ENCODE data around the gene KICS2.

KICS2 gene

DNA sequence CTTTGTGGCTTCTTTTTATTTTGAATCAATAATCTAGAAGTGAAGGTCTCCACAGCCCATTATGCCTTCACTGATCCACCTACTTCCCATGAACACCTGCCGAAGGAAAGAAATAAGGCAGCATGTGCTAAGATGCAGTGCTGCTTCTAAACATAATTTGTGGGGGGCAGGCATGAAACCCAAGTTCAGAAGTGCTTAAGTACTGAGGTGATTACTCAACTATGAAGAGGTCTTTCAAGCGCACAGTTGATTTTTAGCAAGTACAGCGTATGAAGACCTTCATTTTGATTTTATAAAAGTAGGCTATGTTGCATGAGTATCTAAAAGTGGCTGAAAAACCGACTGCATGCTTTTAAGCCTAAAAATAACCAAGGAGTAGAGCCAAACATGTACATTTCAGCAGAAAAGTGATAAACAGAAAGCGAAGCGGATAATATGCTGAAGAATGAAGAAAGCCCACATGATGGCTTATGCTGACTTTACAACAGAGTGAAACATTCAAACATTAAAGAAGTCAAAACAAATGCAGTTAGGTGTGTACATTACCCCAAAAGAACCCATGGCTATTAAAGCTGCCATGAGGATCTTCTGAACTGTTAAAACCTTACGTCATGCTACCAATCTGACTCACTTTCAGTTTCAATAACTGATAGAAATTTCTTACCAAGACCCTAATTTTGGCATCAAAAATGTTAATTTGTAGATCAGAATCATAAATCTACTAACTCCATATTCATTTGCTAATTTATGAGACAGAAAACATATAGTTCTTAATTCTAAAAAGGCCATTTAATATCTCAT is 29.3 kb downstream of the KICS2 start:
- no peak for TF ChIP-seq NFRKB (IDR thresholded peaks at IDR 0.05)
- no peak for TF ChIP-seq TARDBP (IDR thresholded peaks at IDR 0.05)
- TF ChIP-seq SP1 (IDR thresholded peaks at IDR 0.05): no peak
- no peak for TF ChIP-seq CTBP1 (IDR thresholded peaks at IDR 0.05; ENCODE audit: borderline replicate concordance)
- no peak for TF ChIP-seq FOXA1 (IDR thresholded peaks at IDR 0.05)
- TF ChIP-seq L3MBTL2 (conservative IDR thresholded peaks at IDR 0.05): no peak
- no peak for TF ChIP-seq ELF4 (IDR thresholded peaks at IDR 0.05)
- TF ChIP-seq BHLHE40 (IDR thresholded peaks at IDR 0.05; ENCODE audit: borderline replicate concordance): no peak
- CTCF ChIA-PET: no interaction called here
- POLR2A ChIA-PET: no interaction called here
- no peak for DNase-seq (ENCODE audit: extremely low spot score)

DNA sequence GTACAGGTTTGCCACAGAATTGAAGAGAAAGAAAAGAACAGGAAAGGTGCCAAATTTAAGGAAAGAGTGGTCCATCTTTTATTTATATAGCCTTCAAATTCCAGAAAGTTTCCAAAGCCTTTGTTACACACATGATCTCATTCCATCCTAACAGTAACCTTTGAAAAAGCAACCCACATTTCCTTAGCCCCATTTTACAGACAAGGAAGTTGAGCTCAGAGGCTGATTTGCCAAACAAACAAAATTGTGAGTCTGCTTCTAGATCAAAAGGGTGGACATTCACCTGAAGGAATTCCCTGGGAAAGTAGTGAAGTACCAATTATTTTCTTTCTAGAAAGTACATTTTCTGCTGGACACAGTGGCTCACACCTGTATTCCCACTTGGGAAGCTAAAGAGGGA is 32.0 kb downstream of the KICS2 start:
- ChIA-PET POLR2A (no interaction called here), CTCF (no interaction called here)
- no peak for DNase-seq (ENCODE audit: extremely low spot score)
- TF ChIP-seq NFRKB (IDR thresholded peaks at IDR 0.05) (no peak), L3MBTL2 (conservative IDR thresholded peaks at IDR 0.05) (no peak), FOXA1 (IDR thresholded peaks at IDR 0.05) (no peak), ARNT (IDR thresholded peaks at IDR 0.05) (no peak), BHLHE40 (IDR thresholded peaks at IDR 0.05; ENCODE audit: borderline replicate concordance) (no peak), TARDBP (IDR thresholded peaks at IDR 0.05) (no peak), ELF4 (IDR thresholded peaks at IDR 0.05) (no peak), CTBP1 (IDR thresholded peaks at IDR 0.05; ENCODE audit: borderline replicate concordance) (no peak), FOXM1 (IDR thresholded peaks at IDR 0.05; ENCODE audit: borderline replicate concordance) (no peak)
- TF ChIP-seq, protein P1, sequence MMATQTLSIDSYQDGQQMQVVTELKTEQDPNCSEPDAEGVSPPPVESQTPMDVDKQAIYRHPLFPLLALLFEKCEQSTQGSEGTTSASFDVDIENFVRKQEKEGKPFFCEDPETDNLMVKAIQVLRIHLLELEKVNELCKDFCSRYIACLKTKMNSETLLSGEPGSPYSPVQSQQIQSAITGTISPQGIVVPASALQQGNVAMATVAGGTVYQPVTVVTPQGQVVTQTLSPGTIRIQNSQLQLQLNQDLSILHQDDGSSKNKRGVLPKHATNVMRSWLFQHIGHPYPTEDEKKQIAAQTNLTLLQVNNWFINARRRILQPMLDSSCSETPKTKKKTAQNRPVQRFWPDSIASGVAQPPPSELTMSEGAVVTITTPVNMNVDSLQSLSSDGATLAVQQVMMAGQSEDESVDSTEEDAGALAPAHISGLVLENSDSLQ (IDR thresholded peaks at IDR 0.05): no peak

DNA sequence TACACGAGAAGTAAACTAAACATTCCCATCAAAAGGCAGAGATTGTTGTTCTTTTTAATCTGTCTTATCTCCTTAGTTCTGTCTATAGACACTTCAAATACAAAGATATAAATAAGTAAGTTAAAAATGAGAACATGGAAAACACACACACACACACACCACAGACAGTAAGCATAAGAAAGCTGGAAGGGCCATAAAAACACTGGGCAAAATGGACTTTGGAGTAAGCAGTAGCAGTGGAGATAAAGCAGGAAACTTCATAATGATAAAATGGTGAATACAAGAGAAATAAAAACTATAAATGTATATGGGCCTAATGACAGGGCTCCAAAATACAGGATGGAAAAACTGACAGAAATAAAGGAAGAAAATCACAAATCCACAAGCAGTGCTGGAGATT is 32.6 kb downstream of the KICS2 start:
- no peak for DNase-seq (ENCODE audit: extremely low spot score)
- ChIA-PET POLR2A (no interaction called here), CTCF (no interaction called here)
- TF ChIP-seq ARNT (IDR thresholded peaks at IDR 0.05): no peak
- no peak for TF ChIP-seq ELF4 (IDR thresholded peaks at IDR 0.05)
- TF ChIP-seq BHLHE40 (IDR thresholded peaks at IDR 0.05; ENCODE audit: borderline replicate concordance): no peak
- TF ChIP-seq LEF1 (IDR thresholded peaks at IDR 0.05; ENCODE audit: borderline replicate concordance): no peak
- TF ChIP-seq ZNF384 (IDR thresholded peaks at IDR 0.05): no peak
- TF ChIP-seq, protein P1 (IDR thresholded peaks at IDR 0.05): no peak
- no peak for TF ChIP-seq FOXK2 (IDR thresholded peaks at IDR 0.05)
- TF ChIP-seq L3MBTL2 (conservative IDR thresholded peaks at IDR 0.05): no peak
- TF ChIP-seq CTBP1 (IDR thresholded peaks at IDR 0.05; ENCODE audit: borderline replicate concordance): no peak
- TF ChIP-seq SUZ12 (IDR thresholded peaks at IDR 0.05): no peak
- TF ChIP-seq HDGF (IDR thresholded peaks at IDR 0.05; ENCODE audit: borderline replicate concordance): no peak
- TF ChIP-seq TARDBP (IDR thresholded peaks at IDR 0.05): no peak
- TF ChIP-seq FOXM1 (IDR thresholded peaks at IDR 0.05; ENCODE audit: borderline replicate concordance): no peak
- no peak for TF ChIP-seq SP1 (IDR thresholded peaks at IDR 0.05)
- no peak for TF ChIP-seq FOXA1 (IDR thresholded peaks at IDR 0.05)
- no peak for TF ChIP-seq NFRKB (IDR thresholded peaks at IDR 0.05)

DNA sequence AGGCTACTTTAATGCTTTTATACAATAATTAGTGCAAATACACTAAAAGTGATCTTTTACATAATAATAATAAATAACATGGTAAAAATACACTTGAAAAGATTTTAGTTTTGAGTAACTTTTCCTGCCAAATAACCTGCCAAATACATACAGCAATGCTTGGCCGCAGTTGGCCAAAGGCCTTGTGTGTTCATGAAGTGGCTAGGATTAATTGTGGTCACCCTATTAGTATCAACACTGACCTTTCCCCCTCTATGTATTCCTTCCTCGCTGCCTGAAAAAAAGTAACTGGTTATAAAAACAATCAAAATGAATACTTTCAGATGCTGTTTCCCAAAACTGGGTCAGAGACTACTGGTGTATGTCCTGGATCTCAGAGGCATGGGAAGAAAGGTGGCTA is 34.3 kb downstream of the KICS2 start:
- DNase-seq (ENCODE audit: extremely low spot score): no peak
- ChIA-PET POLR2A (no interaction called here), CTCF (no interaction called here)
- TF ChIP-seq BHLHE40 (IDR thresholded peaks at IDR 0.05; ENCODE audit: borderline replicate concordance): no peak

DNA sequence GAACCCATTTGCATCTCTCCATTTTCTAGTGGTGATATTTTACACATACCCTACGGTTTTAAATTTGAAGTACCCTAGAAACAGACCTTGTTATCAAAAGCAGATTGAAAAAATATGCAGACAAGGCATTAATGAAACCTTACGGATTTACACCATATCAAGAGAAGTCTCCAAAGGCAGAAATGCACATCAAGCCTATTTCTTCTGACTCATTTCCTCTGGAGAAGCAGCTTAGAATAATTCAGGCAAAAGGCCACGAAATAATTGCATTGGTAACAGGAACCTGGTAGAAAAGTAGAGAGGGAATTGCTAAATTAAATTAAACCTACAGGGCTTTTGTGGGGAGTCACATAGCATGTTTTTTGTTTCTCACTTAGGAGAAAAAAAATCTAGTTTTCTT is 34.7 kb downstream of the KICS2 start:
- DNase-seq (ENCODE audit: extremely low spot score): no peak
- ChIA-PET CTCF (no interaction called here), POLR2A (no interaction called here)
- no peak for TF ChIP-seq TARDBP (IDR thresholded peaks at IDR 0.05)
- no peak for TF ChIP-seq SP1 (IDR thresholded peaks at IDR 0.05)
- TF ChIP-seq, protein P1 (IDR thresholded peaks at IDR 0.05): no peak
- no peak for TF ChIP-seq LEF1 (IDR thresholded peaks at IDR 0.05; ENCODE audit: borderline replicate concordance)
- TF ChIP-seq FOXA1 (IDR thresholded peaks at IDR 0.05): no peak
- no peak for TF ChIP-seq HDGF (IDR thresholded peaks at IDR 0.05; ENCODE audit: borderline replicate concordance)
- no peak for TF ChIP-seq ARNT (IDR thresholded peaks at IDR 0.05)
- TF ChIP-seq BHLHE40 (IDR thresholded peaks at IDR 0.05; ENCODE audit: borderline replicate concordance): no peak
- TF ChIP-seq CTBP1 (IDR thresholded peaks at IDR 0.05; ENCODE audit: borderline replicate concordance): no peak
- TF ChIP-seq SUZ12 (IDR thresholded peaks at IDR 0.05): no peak
- no peak for TF ChIP-seq NFRKB (IDR thresholded peaks at IDR 0.05)
- TF ChIP-seq ELF4 (IDR thresholded peaks at IDR 0.05): no peak
- no peak for TF ChIP-seq FOXM1 (IDR thresholded peaks at IDR 0.05; ENCODE audit: borderline replicate concordance)
- no peak for TF ChIP-seq ZNF384 (IDR thresholded peaks at IDR 0.05)
- no peak for TF ChIP-seq L3MBTL2 (conservative IDR thresholded peaks at IDR 0.05)
- TF ChIP-seq FOXK2 (IDR thresholded peaks at IDR 0.05): no peak

DNA sequence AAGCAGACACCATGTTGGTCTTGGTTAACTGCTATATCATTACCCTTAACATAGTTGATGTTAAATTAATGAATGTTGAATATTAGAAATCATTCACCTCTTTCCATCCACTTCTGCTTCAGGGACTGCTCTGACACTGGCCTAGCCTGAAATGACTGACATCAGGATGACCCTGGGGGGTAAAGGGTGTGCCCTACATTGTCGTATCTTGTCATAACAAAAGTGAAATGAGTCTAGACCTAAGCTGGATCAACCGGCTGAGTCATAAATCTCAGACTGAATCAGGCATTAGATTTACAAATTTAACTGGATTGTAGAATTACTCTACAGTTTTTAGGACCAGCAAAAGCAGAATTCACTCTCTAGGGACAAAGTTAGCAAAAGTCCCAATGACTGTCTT is 35.3 kb downstream of the KICS2 start:
- ChIA-PET POLR2A (no interaction called here), CTCF (no interaction called here)
- DNase-seq (ENCODE audit: extremely low spot score): no peak
- TF ChIP-seq BHLHE40 (IDR thresholded peaks at IDR 0.05; ENCODE audit: borderline replicate concordance) (no peak), ZNF384 (IDR thresholded peaks at IDR 0.05) (no peak), SUZ12 (IDR thresholded peaks at IDR 0.05) (no peak), HDGF (IDR thresholded peaks at IDR 0.05; ENCODE audit: borderline replicate concordance) (no peak), L3MBTL2 (conservative IDR thresholded peaks at IDR 0.05) (no peak), ARNT (IDR thresholded peaks at IDR 0.05) (no peak), NFRKB (IDR thresholded peaks at IDR 0.05) (no peak), FOXA1 (IDR thresholded peaks at IDR 0.05) (no peak), CTBP1 (IDR thresholded peaks at IDR 0.05; ENCODE audit: borderline replicate concordance) (no peak), ELF4 (IDR thresholded peaks at IDR 0.05) (no peak)

Data from HEK293T (cell line).